Fibroblast of the aortic adventitia (primary cell): ENCODE results near the gene TPD52L1. TPM values are rescaled to one million over a fixed set of nuclear protein-coding genes. Genes with fewer than 3 reads are reported as not detected.

Experiments used
- DNase-seq: peaks from one replicate; pipeline ENCODE4 v3.0.0-alpha.2; 2010; ENCODE audit warnings: low read depth
- H3K4me3 ChIP-seq: 2 replicates; pipeline ENCODE4 v1.5.1; 2011; ENCODE audit warnings: low read depth, mild to moderate bottlenecking, control low read depth, low read length, moderate library complexity
- CTCF ChIP-seq: IDR thresholded peaks from 2 replicates; pipeline ENCODE4 v1.5.1; 2011; ENCODE audit warnings: mild to moderate bottlenecking, low read length, control low read depth, inconsistent platforms; ENCODE audit not compliant: insufficient read depth
- total RNA-seq: library from RNA; depleted of rRNA; stranded (reverse); fragments of >200 nt; gene quantifications from 2 replicates; pipeline ENCODE4 v1.2.3, GENCODE V29; 2012; ENCODE audit warnings: low replicate concordance

The TPD52L1 gene
- total RNA-seq, 1 donor = 20.8 TPM

GRCh38 chr6:125192610-125192930, 39.0 kb downstream of the TPD52L1 start:
- no peak overlapping the region for H3K4me3 ChIP-seq
- no peak for TF ChIP-seq CTCF
- no peak for DNase-seq

- TF ChIP-seq CTCF = no peak
Observed at GRCh38 chr6:125193208-125193607, 39.6 kb downstream of the TPD52L1 start.

GRCh38 chr6:125194941-125195340, 41.4 kb downstream of the TPD52L1 start:
- H3K4me3 ChIP-seq = no peak overlapping the region

More at GRCh38 chr6:125193208-125193607, 39.6 kb downstream of the TPD52L1 start:
- no peak for DNase-seq
- no peak overlapping the region for H3K4me3 ChIP-seq

GRCh38 chr6:125195526-125195925, 42.0 kb downstream of the TPD52L1 start:
- TF ChIP-seq CTCF = no peak
- DNase-seq = no peak

More at GRCh38 chr6:125194941-125195340, 41.4 kb downstream of the TPD52L1 start:
- TF ChIP-seq CTCF = no peak
- DNase-seq = no peak

GRCh38 chr6:125196613-125197012, 43.0 kb downstream of the TPD52L1 start:
- no peak overlapping the region for H3K4me3 ChIP-seq
- no peak for TF ChIP-seq CTCF
- no peak for DNase-seq

More at GRCh38 chr6:125195526-125195925, 42.0 kb downstream of the TPD52L1 start:
- no peak overlapping the region for H3K4me3 ChIP-seq

- H3K4me3 ChIP-seq = no peak overlapping the region
- DNase-seq = peak; percentile 82
- no peak for TF ChIP-seq CTCF
Observed at GRCh38 chr6:125197795-125198269, 44.3 kb downstream of the TPD52L1 start.

GRCh38 chr6:125198398-125198937, 44.9 kb downstream of the TPD52L1 start:
- TF ChIP-seq CTCF = no peak
- DNase-seq = no peak
- no peak overlapping the region for H3K4me3 ChIP-seq
